Ovary (tissue), 3 donors: ENCODE data around the gene NEU4.

ENCODE experiments used
- CTCF ChIP-seq, 3 donors: fragments of 450-650 bp in 2 of 3; fragments of 200-600 bp in 1 of 3; IDR thresholded peaks; one replicate each; pipeline versions ENCODE4 v1.5.1 to v1.8.0; 2016 to 2022; ENCODE audit warnings: antibody characterized with exemption in 3 of 3, mild to moderate bottlenecking in 1 of 3
- EP300 ChIP-seq: sonication (generic); formaldehyde crosslinking; IDR thresholded peaks from one replicate; pipeline ENCODE4 v1.6.1; 2017; ENCODE audit warnings: antibody characterized with exemption
- POLR2A ChIP-seq: fragments of 450-650 bp; IDR thresholded peaks from one replicate; pipeline ENCODE4 v1.6.1; 2017; ENCODE audit warnings: antibody characterized with exemption, mild to moderate bottlenecking, moderate library complexity
- donor health status: DM: no; HTN: no; CAD: no.

- no peak for TF ChIP-seq CTCF (IDR thresholded peaks at IDR 0.05)
- no peak for TF ChIP-seq EP300
- TF ChIP-seq POLR2A: no peak
Observed at GRCh38 chr2:241768251-241768711, 40.7 kb upstream of the NEU4 start.
